GM12878 (cell line): ENCODE results near the gene HELZ. TPM values are rescaled to one million over a fixed set of nuclear protein-coding genes. Genes with fewer than 3 reads are reported as not detected.

Source experiments
- ATAC-seq: fragments of 200-7000 bp; cut with Tn5 transposase; 3 replicates; pipeline ENCODE4 v1.9.1; 2020; ENCODE audit warnings: mild to moderate bottlenecking, moderate library complexity
- BruUV-seq: library from RNA; stranded (reverse); fragments of 400-500 nt; replicated peaks from 2 replicates; lab custom pipeline; 2021; lab: Mats Ljungman, UMichigan
- CTCF ChIA-PET: fragments of 300-600 bp; sonication (Branson Sonifier 250); formaldehyde crosslinking; extraction: SDS; loops from one replicate; lab custom pipeline; 2021; ENCODE audit warnings: inconsistent platforms; lab: Yijun Ruan, JAX
- POLR2A ChIA-PET: fragments of 350-600 bp; formaldehyde crosslinking; extraction: SDS; loops from one replicate; lab custom pipeline; 2021; ENCODE audit warnings: inconsistent platforms; lab: Charles Lee
- RAD21 ChIA-PET: fragments of 300-600 bp; sonication (Branson Sonifier 250); formaldehyde crosslinking; loops from one replicate; lab custom pipeline; 2023; ENCODE audit warnings: antibody characterized with exemption; ENCODE audit not compliant: unreplicated experiment; lab: Charles Lee
- SMC1A ChIA-PET: fragments of 300-600 bp; sonication (Branson Sonifier 250); formaldehyde crosslinking; loops from one replicate; lab custom pipeline; 2023; ENCODE audit not compliant: unreplicated experiment, uncharacterized antibody; lab: Charles Lee
- DNase-seq: peaks from one replicate; pipeline ENCODE4 v3.0.0-alpha.2; 2011; ENCODE audit warnings: low read depth, low spot score
- FAIRE-seq: peaks from 3 replicates; lab custom pipeline; 2011; peaks lifted over from hg19 to GRCh38; lab: Jason Lieb, UNC
- H2AFZ ChIP-seq: 2 replicates; pipeline ENCODE4 v1.6.0; 2011; ENCODE audit warnings: low read depth, low read length, control low read depth; ENCODE audit not compliant: control insufficient read depth
- H3K27ac ChIP-seq: 2 replicates; pipeline ENCODE4 v1.5.1; 2011; ENCODE audit warnings: control low read depth; ENCODE audit not compliant: control insufficient read depth, insufficient read depth
- H3K27me3 ChIP-seq, 2 experiments: replicated peaks in 1 of 2; 2 replicates each; pipeline versions ENCODE4 v1.6.0 to v1.6.1; 2011; ENCODE audit warnings: low read length in 1 of 2; ENCODE audit not compliant: control insufficient read depth in 2 of 2, insufficient read depth in 2 of 2
- H3K36me3 ChIP-seq, 2 experiments: 2 replicates each; pipeline ENCODE4 v1.5.1; 2011; ENCODE audit warnings: low read length in 1 of 2; ENCODE audit not compliant: control insufficient read depth in 2 of 2, insufficient read depth in 2 of 2
- H3K4me1 ChIP-seq: 2 replicates; pipeline ENCODE4 v1.6.1; 2011; ENCODE audit warnings: mild to moderate bottlenecking, low read length, moderate library complexity, mixed read lengths; ENCODE audit not compliant: control insufficient read depth, insufficient read depth
- H3K4me2 ChIP-seq: 2 replicates; pipeline ENCODE4 v1.6.0; 2011; ENCODE audit warnings: control low read depth; ENCODE audit not compliant: control insufficient read depth, insufficient read depth
- H3K4me3 ChIP-seq: fragments of 200-600 bp; sonication (generic); 2 replicates; pipeline ENCODE4 v1.5.1; 2016
- H3K79me2 ChIP-seq: 2 replicates; pipeline ENCODE4 v1.6.0; 2011; ENCODE audit warnings: low read length; ENCODE audit not compliant: control insufficient read depth, insufficient read depth
- H3K9ac ChIP-seq: 2 replicates; pipeline ENCODE4 v1.8.0; 2011; ENCODE audit warnings: low read length, control low read depth, mixed read lengths; ENCODE audit not compliant: control insufficient read depth, insufficient read depth
- H3K9me3 ChIP-seq: replicated peaks from 3 replicates; pipeline ENCODE4 v1.5.1; 2011; ENCODE audit warnings: mild to moderate bottlenecking, low read length; ENCODE audit not compliant: control insufficient read depth, insufficient read depth
- H4K20me1 ChIP-seq: 2 replicates; pipeline ENCODE4 v1.6.0; 2011; ENCODE audit not compliant: control insufficient read depth, insufficient read depth
- ATF2 ChIP-seq: IDR thresholded peaks from 2 replicates; pipeline ENCODE4 v1.6.1; 2012; ENCODE audit warnings: low read length, inconsistent platforms
- BACH1 ChIP-seq: fragments of 450-650 bp; IDR thresholded peaks from 2 replicates; pipeline ENCODE4 v1.6.1; 2017; ENCODE audit warnings: mild to moderate bottlenecking, borderline replicate concordance
- CBX3 ChIP-seq: fragments of 200-600 bp; sonication (generic); IDR thresholded peaks from 2 replicates; pipeline ENCODE4 v1.6.1; 2016; ENCODE audit warnings: low read depth, borderline replicate concordance
- HDGF ChIP-seq: fragments of 450-650 bp; IDR thresholded peaks from 2 replicates; pipeline ENCODE4 v1.6.1; 2016; ENCODE audit warnings: antibody characterized with exemption
- IKZF2 ChIP-seq, 2 experiments: fragments of 450-650 bp; IDR thresholded peaks; 2 replicates each; pipeline ENCODE4 v1.6.1; 2017; ENCODE audit warnings: mild to moderate bottlenecking in 2 of 2, moderate library complexity in 2 of 2
- KAT2A ChIP-seq: conservative IDR thresholded peaks from 2 replicates; pipeline ENCODE4 v1.6.1; 2011; ENCODE audit warnings: low read depth, low read length; ENCODE audit not compliant: control insufficient read depth
- MLLT1 ChIP-seq: fragments of 450-650 bp; IDR thresholded peaks from 2 replicates; pipeline ENCODE4 v1.6.1; 2016; ENCODE audit warnings: mild to moderate bottlenecking
- NBN ChIP-seq: fragments of 450-650 bp; IDR thresholded peaks from 2 replicates; pipeline ENCODE4 v1.6.1; 2016
- PML ChIP-seq: IDR thresholded peaks from 2 replicates; pipeline ENCODE4 v1.6.1; 2012; ENCODE audit warnings: low read length, inconsistent platforms
- RAD21 ChIP-seq: IDR thresholded peaks from 2 replicates; pipeline ENCODE4 v1.6.1; 2011; ENCODE audit warnings: mild to moderate bottlenecking, low read depth, low read length, moderate library complexity; ENCODE audit not compliant: insufficient read depth
- RUNX3 ChIP-seq: IDR thresholded peaks from 2 replicates; pipeline ENCODE4 v1.6.1; 2012; ENCODE audit warnings: low read length, inconsistent platforms
- SMC3 ChIP-seq: IDR thresholded peaks from 2 replicates; pipeline ENCODE4 v1.6.1; 2011; ENCODE audit warnings: low read length, improper control_type of control experiment, borderline replicate concordance
- STAT3 ChIP-seq: IDR thresholded peaks from 2 replicates; pipeline ENCODE4 v1.6.1; 2011; ENCODE audit warnings: low read depth, low read length, improper control_type of control experiment
- YY1 ChIP-seq: IDR thresholded peaks from 2 replicates; pipeline ENCODE4 v1.6.1; 2011; ENCODE audit warnings: low read depth, mild to moderate bottlenecking, low read length
- whole genome bisulfite sequencing: methylation state at CpG from one replicate; pipeline ENCODE4 v1.1.6; 2016; ENCODE audit warnings: low lambda C conversion rate; ENCODE audit not compliant: insufficient replicate concordance, insufficient coverage; ENCODE audit errors: missing lambda C conversion rate; 5-methylcytosine and 5-hydroxymethylcytosine counted together
- in situ Hi-C: fragments of 300-500 bp; cut with MboI; formaldehyde crosslinking; loops from 9 replicates; pipeline ENCODE4 v1.14.3; 2018; ENCODE audit warnings: mixed read lengths
- intact Hi-C: fragments of 100-400 bp; cut with micrococcal nuclease; formaldehyde crosslinking; loops from one replicate; pipeline ENCODE4 v1.14.2; 2022; ENCODE audit not compliant: unreplicated experiment
- polyA plus RNA-seq, 11 experiments: library from polyadenylated mRNA; depleted of rRNA in 4 of 11; unstranded in 6 of 11; stranded (reverse) in 5 of 11; fragments of >200 nt; fragmentation: Nextera tagmentation in 4 of 11; fragmentation: Illumina TruSeq in 1 of 11; extraction: Ambion mirVana in 4 of 11; extraction: Trizol in 1 of 11; gene quantifications; 1 replicate in 1 of 11; 2 replicates in 10 of 11; pipeline versions ENCODE4 v1.2.1 to v1.2.3, GENCODE V29; 2011 to 2016; ENCODE audit warnings: inconsistent platforms in 2 of 11, missing spikeins in 2 of 11, low read depth in 1 of 11
- total RNA-seq, 4 experiments: library from RNA; depleted of rRNA in 3 of 4; stranded (reverse); fragments of >200 nt in 3 of 4; fragmentation: Illumina TruSeq in 1 of 4; extraction: Trizol in 1 of 4; gene quantifications; 2 replicates each; pipeline versions ENCODE4 v1.2.1 to v1.2.3, GENCODE V29; 2013 to 2021
- TF ChIP-seq, protein P1 (sequence below), 3 experiments: IDR thresholded peaks in 2 of 3; conservative IDR thresholded peaks in 1 of 3; 2 replicates each; pipeline ENCODE4 v1.5.1; 2011; ENCODE audit warnings: low read depth in 3 of 3, low read length in 3 of 3, mild to moderate bottlenecking in 3 of 3, control low read depth in 2 of 3, moderate library complexity in 2 of 3, inconsistent platforms in 1 of 3, mixed read lengths in 1 of 3; ENCODE audit not compliant: control insufficient read depth in 2 of 3, insufficient read depth in 1 of 3; ENCODE audit errors: extremely low read depth in 1 of 3

HELZ gene
- total and polyA plus RNA-seq, 10 of the 15 experiments (the other 5 are each of a cell fraction or from before 2014, with no cell fraction given), result 1.5 to 36.8 (median 19.1) TPM

- 0 out of 4 replicates have a peak, but pooled peaks have one; percentile 13 to 21 for TF ChIP-seq IKZF2 (IDR thresholded peaks at IDR 0.05)
- TF ChIP-seq, all 136 proteins: peak for 23
These were observed at the start of gene HELZ (continued) for GRCh38 chr17:67245073-67245693.

DNA sequence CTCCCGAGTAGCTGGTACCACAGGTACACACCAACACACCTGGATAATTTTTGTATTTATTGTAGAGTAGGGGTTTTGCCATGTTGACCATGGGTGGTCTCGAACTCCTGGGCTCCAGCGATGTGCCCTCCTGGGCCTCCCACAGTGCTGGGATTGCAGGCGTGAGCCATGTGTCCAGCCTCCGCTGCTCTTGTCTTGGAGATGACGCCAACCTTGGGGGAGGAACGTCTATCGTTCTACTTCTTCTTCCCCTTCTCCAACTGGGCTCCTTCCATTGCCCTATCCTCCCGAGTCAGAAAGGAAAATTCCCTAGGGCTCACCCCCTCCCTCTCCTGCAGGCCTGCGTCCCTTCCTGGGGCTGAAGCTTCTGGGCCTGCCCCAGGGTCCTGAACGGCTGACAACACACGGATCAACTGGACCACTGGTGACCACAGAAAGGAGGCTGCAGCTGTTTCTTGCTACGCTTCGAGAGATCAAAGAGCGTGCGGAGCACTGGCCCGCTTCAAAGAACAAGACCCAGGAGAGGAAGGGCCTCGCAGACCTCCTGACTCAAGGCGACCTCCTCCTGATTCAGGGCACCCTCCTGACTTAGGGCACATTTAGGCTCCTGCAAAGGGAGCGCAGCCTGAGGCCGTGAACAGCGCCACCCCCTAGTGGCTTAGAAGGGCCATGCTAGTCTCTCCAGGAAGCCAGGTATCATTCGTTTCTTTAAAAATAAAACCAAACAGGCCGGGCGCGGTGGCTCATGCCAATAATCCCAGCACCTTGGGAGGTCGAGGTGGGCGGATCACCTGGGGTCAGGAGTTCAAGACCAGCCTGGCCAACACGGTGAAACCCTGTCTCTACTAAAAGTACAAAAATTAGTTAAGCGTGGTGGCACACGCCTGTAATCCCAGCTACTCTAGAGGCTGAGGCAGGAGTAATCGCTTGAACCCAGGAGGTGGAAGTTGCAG lies 48.5 kb upstream of the HELZ start:
- no peak overlapping the region for H3K9ac ChIP-seq
- H3K27me3 ChIP-seq, result no peaks in the 10 kb centered on the region
- H3K4me3 ChIP-seq, result no peak overlapping the region
- BruUV-seq, result no TSS peak
- peak overlapping the region; percentile 17; the same call in 1 of the 2 replicates for H3K4me2 ChIP-seq
- ChIA-PET SMC1A (interaction anchor here (0.7 to 2.2 kb wide), 6 partner anchors 163 to 579 kb away, joined by 3 to 6 read pairs (median 3); no protein-coding TSS in a partner anchor), CTCF (interaction anchor here (0.6 to 2.5 kb wide), 17 partner anchors 10 to 1706 kb away, joined by 3 to 10 read pairs (median 3); no protein-coding TSS in a partner anchor), POLR2A (interaction anchor here (0.5 to 0.6 kb wide), 3 partner anchors 226 to 562 kb away, joined by 3 to 5 read pairs (median 5); no protein-coding TSS in a partner anchor), RAD21 (interaction anchor here (0.6 to 1.7 kb wide), 6 partner anchors 65 to 867 kb away, joined by 3 to 6 read pairs (median 4); no protein-coding TSS in a partner anchor)
- ATAC-seq, result peak; percentile 100
- no peaks in the 10 kb centered on the region for H3K4me1 ChIP-seq
- peak; percentile 4 for DNase-seq
- no peaks in the 10 kb centered on the region for H4K20me1 ChIP-seq
- H3K36me3 ChIP-seq, result no peaks in the 10 kb centered on the region
- H3K9me3 ChIP-seq, result no peaks in the 10 kb centered on the region
- peak overlapping the region; percentile 63 for H2AFZ ChIP-seq
- 14% methylated on average over 31 of the region's 32 CpGs for WGBS
- H3K79me2 ChIP-seq, result no peaks in the 10 kb centered on the region
- FAIRE-seq, result peak; percentile 96
- intact Hi-C loops, result loop anchor here (5.0 kb wide), 1 partner anchor 576 kb away; no protein-coding TSS in a partner anchor
- in situ Hi-C loops, result loop anchor here (10.0 kb wide), 1 partner anchor 569 kb away; no protein-coding TSS in a partner anchor
- H3K27ac ChIP-seq, result no peak overlapping the region
- TF ChIP-seq NBN (0 out of 2 replicates have a peak, but pooled peaks have one; percentile 26), RUNX3 (0 out of 2 replicates have a peak, but pooled peaks have one; percentile 22), RAD21 (peak; percentile 77), ATF2 (no peak), CBX3 (no peak), SMC3 (peak; percentile 59; the same call in 1 of the 2 replicates), HDGF (peak; percentile 64; the same call in 1 of the 2 replicates), KAT2A (no peak), YY1 (peak; percentile 47; the same call in 1 of the 2 replicates), STAT3 (no peak), MLLT1 (peak; percentile 84), BACH1 (no peak), PML (no peak)
- TF ChIP-seq, protein P1, sequence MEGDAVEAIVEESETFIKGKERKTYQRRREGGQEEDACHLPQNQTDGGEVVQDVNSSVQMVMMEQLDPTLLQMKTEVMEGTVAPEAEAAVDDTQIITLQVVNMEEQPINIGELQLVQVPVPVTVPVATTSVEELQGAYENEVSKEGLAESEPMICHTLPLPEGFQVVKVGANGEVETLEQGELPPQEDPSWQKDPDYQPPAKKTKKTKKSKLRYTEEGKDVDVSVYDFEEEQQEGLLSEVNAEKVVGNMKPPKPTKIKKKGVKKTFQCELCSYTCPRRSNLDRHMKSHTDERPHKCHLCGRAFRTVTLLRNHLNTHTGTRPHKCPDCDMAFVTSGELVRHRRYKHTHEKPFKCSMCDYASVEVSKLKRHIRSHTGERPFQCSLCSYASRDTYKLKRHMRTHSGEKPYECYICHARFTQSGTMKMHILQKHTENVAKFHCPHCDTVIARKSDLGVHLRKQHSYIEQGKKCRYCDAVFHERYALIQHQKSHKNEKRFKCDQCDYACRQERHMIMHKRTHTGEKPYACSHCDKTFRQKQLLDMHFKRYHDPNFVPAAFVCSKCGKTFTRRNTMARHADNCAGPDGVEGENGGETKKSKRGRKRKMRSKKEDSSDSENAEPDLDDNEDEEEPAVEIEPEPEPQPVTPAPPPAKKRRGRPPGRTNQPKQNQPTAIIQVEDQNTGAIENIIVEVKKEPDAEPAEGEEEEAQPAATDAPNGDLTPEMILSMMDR (IDR thresholded peaks at IDR 0.05 in 2 of 3, conservative IDR thresholded peaks at IDR 0.05 in 1 of 3; ENCODE audit: control insufficient read depth in 2 of 3, extremely low read depth in 1 of 3, insufficient read depth in 1 of 3, low read depth in 3 of 3, low read length in 3 of 3), result peak; percentile 76 to 93 (median 83)
